Liver (tissue), 3 donors: Measurements from ENCODE around the gene PCDH15.

Experiments used
- GABPA ChIP-seq, 2 donors: IDR thresholded peaks in 1 of 2; conservative IDR thresholded peaks in 1 of 2; 2 replicates each; pipeline ENCODE4 v1.6.1; 2016; ENCODE audit warnings: antibody characterized with exemption in 2 of 2, mild to moderate bottlenecking in 1 of 2, moderate library complexity in 1 of 2
- HNF4A ChIP-seq, 2 donors: conservative IDR thresholded peaks; 2 replicates each; pipeline ENCODE4 v1.6.1; 2016; ENCODE audit warnings: antibody characterized with exemption in 2 of 2, mild to moderate bottlenecking in 2 of 2
- RAD21 ChIP-seq, 2 donors: IDR thresholded peaks; 2 replicates each; pipeline ENCODE4 v1.6.1; 2016; ENCODE audit warnings: antibody characterized with exemption in 2 of 2, mild to moderate bottlenecking in 2 of 2
- REST ChIP-seq: IDR thresholded peaks from 2 replicates; pipeline ENCODE4 v1.6.1; 2016; ENCODE audit warnings: antibody characterized with exemption, mild to moderate bottlenecking
- YY1 ChIP-seq: IDR thresholded peaks from 2 replicates; pipeline ENCODE4 v1.6.1; 2016; ENCODE audit warnings: antibody characterized with exemption, mild to moderate bottlenecking
- TF ChIP-seq, protein P1 (sequence below): fragments of 150-350 bp; IDR thresholded peaks from 2 replicates; pipeline ENCODE4 v1.5.1; 2017; ENCODE audit warnings: improper control_type of control experiment, low read depth, low read length; ENCODE audit not compliant: missing input control
- donor health status: healthy.
- donor health status: healthy.

GRCh38 chr10:53864846-53865245 is 936.2 kb downstream of the PCDH15 start:
- TF ChIP-seq RAD21 (IDR thresholded peaks at IDR 0.05): no peak
- TF ChIP-seq, protein P1, sequence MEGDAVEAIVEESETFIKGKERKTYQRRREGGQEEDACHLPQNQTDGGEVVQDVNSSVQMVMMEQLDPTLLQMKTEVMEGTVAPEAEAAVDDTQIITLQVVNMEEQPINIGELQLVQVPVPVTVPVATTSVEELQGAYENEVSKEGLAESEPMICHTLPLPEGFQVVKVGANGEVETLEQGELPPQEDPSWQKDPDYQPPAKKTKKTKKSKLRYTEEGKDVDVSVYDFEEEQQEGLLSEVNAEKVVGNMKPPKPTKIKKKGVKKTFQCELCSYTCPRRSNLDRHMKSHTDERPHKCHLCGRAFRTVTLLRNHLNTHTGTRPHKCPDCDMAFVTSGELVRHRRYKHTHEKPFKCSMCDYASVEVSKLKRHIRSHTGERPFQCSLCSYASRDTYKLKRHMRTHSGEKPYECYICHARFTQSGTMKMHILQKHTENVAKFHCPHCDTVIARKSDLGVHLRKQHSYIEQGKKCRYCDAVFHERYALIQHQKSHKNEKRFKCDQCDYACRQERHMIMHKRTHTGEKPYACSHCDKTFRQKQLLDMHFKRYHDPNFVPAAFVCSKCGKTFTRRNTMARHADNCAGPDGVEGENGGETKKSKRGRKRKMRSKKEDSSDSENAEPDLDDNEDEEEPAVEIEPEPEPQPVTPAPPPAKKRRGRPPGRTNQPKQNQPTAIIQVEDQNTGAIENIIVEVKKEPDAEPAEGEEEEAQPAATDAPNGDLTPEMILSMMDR: no peak
- peak; percentile 65 to 78 for TF ChIP-seq HNF4A (conservative IDR thresholded peaks at IDR 0.05)
- no peak for TF ChIP-seq REST
- TF ChIP-seq YY1: no peak
- no peak for TF ChIP-seq GABPA (IDR thresholded peaks at IDR 0.05 in 1 of 2, conservative IDR thresholded peaks at IDR 0.05 in 1 of 2)
